Calu3 (cell line): ENCODE data around the gene BRICD5. TPM values are rescaled to one million over a fixed set of nuclear protein-coding genes. Genes with fewer than 3 reads are reported as not detected.

Source experiments
- BruUV-seq: library from RNA; stranded (reverse); fragments of 400-500 nt; replicated peaks from 2 replicates; lab custom pipeline; 2021; lab: Mats Ljungman, UMichigan
- CTCF ChIA-PET: fragments of 300-600 bp; sonication (Branson Sonifier 250); formaldehyde crosslinking; loops from one replicate; lab custom pipeline; 2022; ENCODE audit warnings: antibody characterized with exemption; lab: Charles Lee
- DNase-seq: peaks from one replicate; pipeline ENCODE4 v3.0.0; 2022
- H3K27ac Mint-ChIP-seq: one replicate; pipeline ENCODE4 v1.8.0; 2022; ENCODE audit warnings: mixed read lengths; ENCODE audit not compliant: unreplicated experiment
- H3K27me3 Mint-ChIP-seq: one replicate; pipeline ENCODE4 v1.8.0; 2022; ENCODE audit warnings: mixed read lengths; ENCODE audit not compliant: unreplicated experiment
- H3K36me3 Mint-ChIP-seq: one replicate; pipeline ENCODE4 v1.8.0; 2022; ENCODE audit warnings: mild to moderate bottlenecking, moderate library complexity, mixed read lengths; ENCODE audit not compliant: insufficient read depth, unreplicated experiment
- H3K4me1 Mint-ChIP-seq: one replicate; pipeline ENCODE4 v1.8.0; 2022; ENCODE audit warnings: mild to moderate bottlenecking, low read depth, mixed read lengths; ENCODE audit not compliant: unreplicated experiment
- H3K4me3 Mint-ChIP-seq: one replicate; pipeline ENCODE4 v1.8.0; 2022; ENCODE audit warnings: mild to moderate bottlenecking, low read depth, moderate library complexity, mixed read lengths; ENCODE audit not compliant: unreplicated experiment
- H3K9me3 Mint-ChIP-seq: one replicate; pipeline ENCODE4 v1.8.0; 2022; ENCODE audit warnings: low read depth, mixed read lengths; ENCODE audit not compliant: unreplicated experiment
- CTCF ChIP-seq: fragments of 200-600 bp; IDR thresholded peaks from one replicate; pipeline ENCODE4 v1.8.0; 2022; ENCODE audit warnings: antibody characterized with exemption; ENCODE audit not compliant: unreplicated experiment
- intact Hi-C: fragments of 100-400 bp; cut with micrococcal nuclease; formaldehyde crosslinking; loops from one replicate; pipeline ENCODE4 v1.10.0; 2022; ENCODE audit not compliant: unreplicated experiment
- total RNA-seq: library from RNA; stranded (reverse); gene quantifications from 2 replicates; pipeline ENCODE4 v1.2.3, GENCODE V29; 2022

BRICD5 gene
- total RNA-seq, 1 experiment from 2014 or later, result 17.3 TPM

- CTCF ChIA-PET, result no interaction called here
- no peak for TF ChIP-seq CTCF
- Mint-ChIP-seq H3K27ac (peak overlapping the region; percentile 34), H3K9me3 (no peaks in the 10 kb centered on the region), H3K4me3 (peak overlapping the region; percentile 12), H3K36me3 (peaks cover 40% of the 10 kb centered on the region), H3K27me3 (peaks cover 31% of the 10 kb centered on the region), H3K4me1 (peaks cover 14% of the 10 kb centered on the region)
- intact Hi-C loops, result no loop called here
- DNase-seq, result no peak
- no TSS peak for BruUV-seq
These were observed 24.6 kb downstream of the BRICD5 start for GRCh38 chr16:2186064-2186463.

GRCh38 chr16:2184962-2185361 is 25.7 kb downstream of the BRICD5 start:
- no peak for DNase-seq
- Mint-ChIP-seq H3K9me3 (no peaks in the 10 kb centered on the region), H3K4me3 (peak overlapping the region; percentile 27), H3K36me3 (peaks cover 40% of the 10 kb centered on the region), H3K27me3 (peaks cover 31% of the 10 kb centered on the region), H3K27ac (no peak overlapping the region), H3K4me1 (peaks cover 14% of the 10 kb centered on the region)
- no TSS peak for BruUV-seq
- TF ChIP-seq CTCF, result no peak
- intact Hi-C loops, result no loop called here
- CTCF ChIA-PET, result interaction anchor here (0.7 to 1.6 kb wide), 2 partner anchors 9 to 274 kb away, joined by 3 to 4 read pairs; no protein-coding TSS in a partner anchor

- Mint-ChIP-seq H3K27ac (no peak overlapping the region), H3K4me1 (peaks cover 14% of the 10 kb centered on the region), H3K36me3 (peaks cover 43% of the 10 kb centered on the region), H3K9me3 (no peaks in the 10 kb centered on the region), H3K4me3 (no peak overlapping the region), H3K27me3 (peaks cover 31% of the 10 kb centered on the region)
- intact Hi-C loops, result no loop called here
- BruUV-seq, result TSS peak; percentile 18
- CTCF ChIA-PET, result interaction anchor here (0.7 to 1.6 kb wide), 2 partner anchors 10 to 273 kb away, joined by 3 to 4 read pairs; no protein-coding TSS in a partner anchor
- TF ChIP-seq CTCF, result no peak
- DNase-seq, result no peak
These were observed 26.3 kb downstream of the BRICD5 start for GRCh38 chr16:2184346-2184745.

GRCh38 chr16:2183671-2184070 is 27.0 kb downstream of the BRICD5 start:
- intact Hi-C loops, result no loop called here
- CTCF ChIA-PET, result no interaction called here
- peaks cover 31% of the 10 kb centered on the region for H3K27me3 Mint-ChIP-seq
- H3K36me3 Mint-ChIP-seq, result peaks cover 49% of the 10 kb centered on the region
- H3K4me3 Mint-ChIP-seq, result no peak overlapping the region
- no TSS peak for BruUV-seq
- no peaks in the 10 kb centered on the region for H3K9me3 Mint-ChIP-seq
- TF ChIP-seq CTCF, result no peak
- peaks cover 14% of the 10 kb centered on the region for H3K4me1 Mint-ChIP-seq
- no peak for DNase-seq
- H3K27ac Mint-ChIP-seq, result no peak overlapping the region
